GM18502 (cell line): ENCODE results near the gene INPP5B.

ENCODE experiments used
- ATAC-seq: cut with Tn5 transposase; IDR thresholded peaks from one replicate; pipeline ENCODE4 v1.9.1; 2021; ENCODE audit warnings: mild to moderate bottlenecking; ENCODE audit not compliant: unreplicated experiment, poor library complexity

Gene INPP5B

GRCh38 chr1:37845786-37846185 lies 101.1 kb downstream of the INPP5B start:
- no peak for ATAC-seq

GRCh38 chr1:37845049-37845646 lies 101.7 kb downstream of the INPP5B start:
- no peak for ATAC-seq

DNA sequence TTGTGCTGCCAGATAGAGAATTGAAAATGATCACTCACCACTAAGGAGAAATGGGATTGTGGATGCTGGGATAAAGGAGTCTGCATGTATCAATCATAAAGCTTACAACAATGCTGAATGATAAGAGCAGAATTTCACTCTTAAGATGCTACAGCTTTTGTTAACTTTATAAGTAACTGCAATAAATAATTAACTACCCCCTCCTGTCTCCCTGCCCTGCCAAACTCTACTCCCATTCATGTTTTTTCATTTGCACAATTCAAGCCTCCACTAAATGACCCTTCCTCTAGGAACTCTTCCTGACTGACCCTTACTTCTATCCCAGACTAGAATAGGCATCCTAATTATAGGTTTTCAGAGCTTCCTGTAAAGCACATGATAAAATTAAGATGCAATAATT lies 102.3 kb downstream of the INPP5B start:
- ATAC-seq: no peak

GRCh38 chr1:37841652-37842051 lies 105.2 kb downstream of the INPP5B start:
- ATAC-seq: no peak

DNA sequence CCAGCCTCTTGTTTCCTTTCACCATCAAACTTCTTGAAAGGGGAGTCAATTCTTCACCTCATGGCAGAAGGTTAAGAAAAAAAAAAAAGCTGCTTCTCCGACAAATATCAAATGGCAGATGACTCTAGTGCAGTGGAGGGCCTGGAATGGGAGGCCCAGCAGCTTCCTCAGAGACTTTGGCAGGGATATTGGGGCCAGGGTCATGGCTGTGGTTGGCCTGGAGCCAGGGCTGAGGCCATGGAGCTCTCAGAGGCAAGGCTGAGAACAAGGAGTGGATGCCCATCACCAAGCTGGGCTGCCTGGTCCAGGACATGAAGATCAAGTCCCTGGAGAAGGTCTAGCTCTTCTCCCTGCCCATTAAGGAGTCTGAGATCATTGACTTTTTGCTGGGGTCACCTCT lies 106.1 kb downstream of the INPP5B start:
- ATAC-seq: no peak

DNA sequence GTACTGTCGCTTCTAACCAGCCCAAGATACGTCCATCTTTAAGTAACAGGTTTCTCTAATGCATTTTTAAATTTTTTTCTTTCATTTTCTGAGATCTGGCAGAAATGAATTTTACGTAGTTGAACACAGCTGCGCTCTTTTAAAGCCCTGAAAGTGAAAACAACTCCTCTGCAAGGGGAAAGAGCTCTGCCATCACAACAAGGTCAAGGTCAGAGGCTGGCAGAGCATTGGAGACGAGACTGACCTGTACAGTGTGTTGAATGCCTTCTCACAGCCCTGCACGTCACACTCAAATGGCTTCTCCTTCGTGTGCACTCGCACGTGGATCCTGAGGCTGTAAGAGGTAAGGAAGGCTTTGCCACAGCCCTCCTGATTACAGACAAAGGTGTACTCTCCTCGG lies 107.2 kb downstream of the INPP5B start:
- ATAC-seq: no peak

- ATAC-seq: no peak
These were observed 110.1 kb downstream of the INPP5B start for GRCh38 chr1:37836788-37837187.

- ATAC-seq: no peak
These were observed 115.0 kb downstream of the INPP5B start for GRCh38 chr1:37831809-37832208.

- ATAC-seq: no peak
These were observed 115.7 kb downstream of the INPP5B start for GRCh38 chr1:37831109-37831508.

- ATAC-seq: no peak
These were observed 118.3 kb downstream of the INPP5B start for GRCh38 chr1:37828410-37829074.

DNA sequence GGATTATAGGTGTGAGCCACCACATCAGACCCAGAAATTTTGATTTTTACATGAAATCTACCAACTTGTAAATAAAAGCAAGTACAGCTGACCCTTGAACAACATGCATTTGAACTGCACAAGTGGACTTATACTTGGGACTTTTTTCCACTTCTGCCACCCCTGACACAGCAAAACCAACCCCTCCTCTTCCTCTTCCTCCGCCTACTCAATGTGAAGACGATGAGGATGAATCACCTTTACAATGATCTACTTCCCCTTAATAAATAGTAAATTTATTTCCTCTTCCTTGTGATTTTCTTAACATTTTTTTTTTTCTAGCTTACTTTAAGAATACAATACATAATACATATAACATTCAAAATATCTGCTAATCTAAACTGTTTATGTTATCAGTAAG lies 121.3 kb downstream of the INPP5B start:
- ATAC-seq: no peak

GRCh38 chr1:37824001-37824400 lies 122.9 kb downstream of the INPP5B start:
- ATAC-seq: no peak

DNA sequence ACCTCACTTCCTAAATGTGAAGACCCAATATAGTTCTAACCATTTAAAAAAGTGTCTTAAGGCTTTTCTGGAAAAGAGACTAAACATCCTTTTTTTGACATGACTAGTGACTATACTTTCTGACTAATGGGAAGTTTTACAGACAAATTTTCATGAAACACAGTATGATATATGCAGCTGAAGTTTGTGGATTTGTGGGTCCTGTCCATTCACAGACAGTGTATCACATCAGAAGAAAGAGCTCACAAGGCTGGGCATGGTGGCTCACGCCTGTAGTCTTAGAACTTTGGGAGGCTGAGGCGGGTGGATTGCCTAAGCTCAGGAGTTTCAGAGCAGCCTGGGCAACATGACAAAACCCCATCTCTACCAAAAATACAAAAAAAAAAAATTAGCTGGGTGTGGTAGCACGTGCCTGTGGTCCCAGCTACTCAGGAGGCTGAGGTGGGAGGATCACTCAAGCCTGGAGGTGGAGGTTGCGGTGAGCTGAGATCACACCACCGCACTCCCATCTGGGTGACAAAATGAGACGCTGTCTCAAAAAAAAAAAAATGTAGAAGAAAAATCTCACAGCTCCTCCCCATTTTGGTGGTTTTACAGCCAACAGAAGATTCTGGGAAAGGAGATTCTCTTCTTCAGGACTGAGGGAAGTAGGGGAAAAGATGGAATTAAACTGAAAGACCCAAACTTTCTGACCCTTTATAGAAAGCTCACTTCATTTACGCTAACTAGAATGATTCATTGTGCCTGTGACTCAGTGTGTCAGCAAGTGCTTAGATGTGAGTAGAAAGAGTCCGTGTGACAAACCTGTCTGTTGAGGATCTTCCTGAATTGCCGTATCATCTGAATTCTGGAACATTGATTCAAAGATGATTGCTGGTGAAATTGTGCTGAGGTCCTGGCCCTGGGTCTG lies 123.7 kb downstream of the INPP5B start:
- ATAC-seq: no peak

- no peak for ATAC-seq
These were observed 125.4 kb downstream of the INPP5B start for GRCh38 chr1:37821481-37821880.

- no peak for ATAC-seq
These were observed 129.4 kb downstream of the INPP5B start for GRCh38 chr1:37817481-37817880.

DNA sequence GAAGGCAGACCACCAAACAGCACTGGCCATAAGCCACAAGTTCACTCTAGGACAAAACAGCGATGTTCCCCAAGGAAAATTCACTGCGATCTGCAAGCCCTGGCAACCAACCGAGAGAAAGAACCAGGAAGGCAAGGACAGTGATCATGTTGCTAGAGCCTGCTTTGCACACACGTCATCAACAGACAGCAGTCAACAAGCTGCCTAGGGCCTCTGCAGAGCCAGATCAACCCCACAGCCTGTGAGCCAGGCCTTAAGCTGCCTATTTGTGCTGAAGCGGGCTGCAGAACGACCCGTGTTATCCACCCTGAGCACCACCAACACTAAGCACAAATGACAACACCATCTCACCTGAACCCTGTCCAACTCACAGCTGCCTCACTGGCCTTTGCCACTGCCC lies 132.6 kb downstream of the INPP5B start:
- no peak for ATAC-seq

DNA sequence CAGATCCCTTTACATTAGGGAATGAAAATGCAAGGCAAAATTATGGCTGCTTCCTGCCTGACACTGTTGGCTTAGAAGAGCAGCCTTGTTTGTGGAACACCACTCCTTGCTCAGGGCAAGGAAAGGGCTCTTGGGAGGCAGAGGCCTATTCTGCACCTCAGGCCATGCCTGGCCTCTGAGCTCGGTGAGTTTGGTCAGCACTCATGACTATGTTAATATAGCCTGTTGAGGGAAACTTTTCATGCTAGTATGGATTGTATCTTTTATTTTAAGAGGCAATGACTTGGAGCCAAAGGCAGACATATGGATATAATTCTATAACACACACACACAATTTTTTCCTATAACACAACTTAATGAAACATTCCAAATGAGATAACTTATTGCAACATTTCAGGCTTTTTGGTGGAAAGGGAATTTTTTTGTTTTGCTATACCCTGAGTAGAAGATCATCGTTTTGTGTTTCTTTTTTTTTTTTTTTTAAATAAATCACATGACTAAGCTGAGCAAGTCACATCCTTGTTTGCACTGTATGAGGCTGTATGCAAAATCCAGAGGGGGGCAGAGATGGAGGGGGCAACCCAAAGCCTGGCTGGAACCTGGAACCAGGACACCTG lies 133.2 kb downstream of the INPP5B start:
- ATAC-seq: no peak

DNA sequence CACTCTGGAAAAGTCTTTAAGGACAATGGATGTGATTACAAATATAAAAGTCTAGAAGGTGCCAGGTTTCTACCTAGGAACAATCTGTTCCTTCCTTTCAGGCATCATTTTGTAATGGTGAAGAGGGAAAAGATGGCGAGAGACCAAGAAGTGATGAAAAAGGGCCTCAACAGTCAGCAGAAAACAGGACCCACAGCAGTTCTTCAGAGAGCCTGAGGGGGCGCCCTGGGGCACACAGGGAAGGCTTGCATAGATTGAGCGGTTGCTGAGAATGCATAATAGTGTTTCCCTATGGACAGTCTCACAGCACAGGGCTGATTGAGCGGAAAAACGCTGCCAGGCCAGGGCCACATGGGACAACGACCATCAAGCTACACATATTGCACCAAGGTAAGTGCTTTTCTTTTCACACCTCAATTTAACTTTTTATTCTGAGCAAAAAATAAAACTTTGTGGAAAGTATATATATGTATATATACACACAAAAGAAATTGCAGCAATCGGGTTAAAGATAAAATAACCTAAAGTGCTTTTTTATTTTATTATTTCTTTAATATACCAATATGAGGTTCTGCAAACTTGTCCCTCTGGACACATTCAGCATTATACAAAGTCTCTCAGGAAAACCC lies 135.7 kb downstream of the INPP5B start:
- ATAC-seq: no peak
